Central memory CD4-positive, alpha-beta T cell (primary cell): ENCODE data around the gene BIN1.
"Not testable (repeated sequence)": the region's sequence is repeated elsewhere in the genome, so short reads cannot be mapped to it uniquely, and the experiment has no call there.

Source experiments
- DNase-seq: peaks from one replicate; pipeline ENCODE4 v3.0.0; 2022

BIN1 gene

GRCh38 chr2:127133793-127134192, 26.8 kb upstream of the BIN1 start:
- no peak for DNase-seq

- no peak for DNase-seq
These were observed 23.5 kb upstream of the BIN1 start for GRCh38 chr2:127130421-127130820.

- DNase-seq = no peak
These were observed 23.0 kb upstream of the BIN1 start for GRCh38 chr2:127129937-127130336.

- no peak for DNase-seq
These were observed 21.5 kb upstream of the BIN1 start for GRCh38 chr2:127128445-127128904.

- no peak for DNase-seq
These were observed 18.9 kb upstream of the BIN1 start for GRCh38 chr2:127125821-127126220.

- DNase-seq = no peak
These were observed 17.5 kb upstream of the BIN1 start for GRCh38 chr2:127124426-127124825.

GRCh38 chr2:127122361-127123027, 15.5 kb upstream of the BIN1 start:
- DNase-seq = no peak

- no peak for DNase-seq
These were observed 14.8 kb upstream of the BIN1 start for GRCh38 chr2:127121776-127122176.

GRCh38 chr2:127121353-127121752, 14.4 kb upstream of the BIN1 start:
- no peak for DNase-seq

- DNase-seq = not testable (repeated sequence)
These were observed 13.5 kb upstream of the BIN1 start for GRCh38 chr2:127120408-127120807.

- no peak for DNase-seq
These were observed 11.5 kb upstream of the BIN1 start for GRCh38 chr2:127118467-127118866.

GRCh38 chr2:127118038-127118437, 11.1 kb upstream of the BIN1 start:
- DNase-seq = no peak

GRCh38 chr2:127117603-127118002, 10.6 kb upstream of the BIN1 start:
- DNase-seq = no peak

GRCh38 chr2:127115471-127116199, 8.7 kb upstream of the BIN1 start:
- no peak for DNase-seq

GRCh38 chr2:127110985-127111384, 4.0 kb upstream of the BIN1 start:
- no peak for DNase-seq

GRCh38 chr2:127108090-127108523, 1.2 kb upstream of the BIN1 start:
- DNase-seq = no peak

- no peak for DNase-seq
These were observed 657 bp upstream of the BIN1 start for GRCh38 chr2:127107622-127107999.

GRCh38 chr2:127106457-127106990, 430 bp downstream of the BIN1 start:
- DNase-seq = no peak

- no peak for DNase-seq
These were observed 1.1 kb downstream of the BIN1 start for GRCh38 chr2:127105656-127106456.

- DNase-seq = no peak
These were observed 1.9 kb downstream of the BIN1 start for GRCh38 chr2:127104881-127105655.

GRCh38 chr2:127104166-127104660, 2.7 kb downstream of the BIN1 start:
- no peak for DNase-seq
